GM19372 (cell line): ENCODE measurements around the gene ADTRP.

ENCODE experiments used
- ATAC-seq: cut with Tn5 transposase; IDR thresholded peaks from one replicate; pipeline ENCODE4 v1.9.1; 2021; ENCODE audit warnings: mild to moderate bottlenecking, low read depth, moderate library complexity; ENCODE audit not compliant: unreplicated experiment

The ADTRP gene

GRCh38 chr6:11731423-11731822 lies 47.2 kb downstream of the ADTRP start:
- ATAC-seq: no peak

- ATAC-seq: peak; percentile 58
These were observed 48.0 kb downstream of the ADTRP start for GRCh38 chr6:11730641-11731040.

- no peak for ATAC-seq
These were observed 49.5 kb downstream of the ADTRP start for GRCh38 chr6:11729076-11729475.

- ATAC-seq: no peak
These were observed 50.3 kb downstream of the ADTRP start for GRCh38 chr6:11727998-11728961.

GRCh38 chr6:11727346-11727997 lies 51.1 kb downstream of the ADTRP start:
- no peak for ATAC-seq

- ATAC-seq: no peak
These were observed 54.3 kb downstream of the ADTRP start for GRCh38 chr6:11724286-11724685.

GRCh38 chr6:11722805-11723631 lies 55.6 kb downstream of the ADTRP start:
- ATAC-seq: no peak

- ATAC-seq: no peak
These were observed 56.4 kb downstream of the ADTRP start for GRCh38 chr6:11722220-11722619.

- ATAC-seq: no peak
These were observed 60.1 kb downstream of the ADTRP start for GRCh38 chr6:11718463-11718862.

GRCh38 chr6:11718031-11718430 lies 60.6 kb downstream of the ADTRP start:
- ATAC-seq: no peak

GRCh38 chr6:11714798-11715285 lies 63.8 kb downstream of the ADTRP start:
- ATAC-seq: no peak

GRCh38 chr6:11714116-11714797 lies 64.3 kb downstream of the ADTRP start:
- peak; percentile 49 for ATAC-seq

- ATAC-seq: no peak
These were observed 65.8 kb downstream of the ADTRP start for GRCh38 chr6:11712760-11713159.

GRCh38 chr6:11711984-11712711 lies 66.5 kb downstream of the ADTRP start:
- no peak for ATAC-seq

- no peak for ATAC-seq
These were observed 67.3 kb downstream of the ADTRP start for GRCh38 chr6:11711003-11711983.

- no peak for ATAC-seq
These were observed 68.3 kb downstream of the ADTRP start for GRCh38 chr6:11710311-11710761.

- no peak for ATAC-seq
These were observed 72.4 kb downstream of the ADTRP start for GRCh38 chr6:11706171-11706570.

- no peak for ATAC-seq
These were observed 73.1 kb downstream of the ADTRP start for GRCh38 chr6:11705483-11705882.
